ENCODE measurements around the gene RAI1.
A peak's percentile ranks its signal among the peaks of the same experiment; 100 is the strongest.

Gene RAI1

DNA sequence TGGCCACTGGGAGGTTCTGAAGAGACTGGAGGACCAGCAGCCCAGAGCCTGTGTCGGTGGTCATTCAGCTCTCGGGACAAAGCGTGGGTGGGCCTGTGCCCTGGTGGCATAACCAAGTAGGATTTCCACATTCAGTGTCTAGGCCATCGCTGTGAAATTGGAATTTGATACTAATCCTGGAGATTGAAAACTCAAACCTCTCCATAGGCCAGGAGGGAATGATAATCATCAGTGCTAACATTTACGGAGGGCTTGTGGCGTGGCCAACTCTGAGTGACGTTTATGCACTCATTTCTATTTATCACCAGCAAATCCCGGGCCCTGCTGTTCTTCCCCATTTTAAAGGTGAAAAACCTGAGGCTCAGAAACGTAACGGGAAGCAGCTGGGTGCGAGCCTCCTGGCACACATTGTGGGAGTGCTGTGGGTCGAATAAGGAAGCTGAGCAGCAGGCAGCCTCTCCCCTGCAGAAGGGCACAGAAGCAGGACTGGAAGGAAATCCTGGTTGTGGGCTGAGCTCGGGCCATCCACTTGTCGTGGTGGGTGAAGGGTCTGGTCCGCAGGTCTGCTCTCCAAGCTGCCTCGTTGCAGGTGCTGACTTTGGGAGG lies 33.1 kb downstream of the RAI1 start:
- no peaks in the 10 kb centered on the region for H3K9me3 ChIP-seq (ENCODE audit: control insufficient read depth in 5 of 5, low read length in 5 of 5)
- H3K36me3 ChIP-seq (ENCODE audit: control insufficient read depth in 5 of 5, insufficient read depth in 5 of 5, low read length in 5 of 5): peaks cover 0 to 3% (median 0%) of the 10 kb centered on the region in 5 donors
- no peak overlapping the region for H3K9ac ChIP-seq (ENCODE audit: low read length in 5 of 5)
- H3K27me3 ChIP-seq (ENCODE audit: control insufficient read depth in 5 of 5, insufficient read depth in 4 of 5, low read length in 5 of 5): no peaks in the 10 kb centered on the region
- no peak overlapping the region for H3K4me3 ChIP-seq (ENCODE audit: low read depth in 1 of 5, low read length in 5 of 5)
- H3K4me1 ChIP-seq (ENCODE audit: control insufficient read depth in 5 of 5, insufficient read depth in 5 of 5, low read length in 5 of 5): peaks cover 2 to 27% (median 16%) of the 10 kb centered on the region in 5 donors
- H3K27ac ChIP-seq (ENCODE audit: low read depth, low read length): peak overlapping the region; percentile 23

DNA sequence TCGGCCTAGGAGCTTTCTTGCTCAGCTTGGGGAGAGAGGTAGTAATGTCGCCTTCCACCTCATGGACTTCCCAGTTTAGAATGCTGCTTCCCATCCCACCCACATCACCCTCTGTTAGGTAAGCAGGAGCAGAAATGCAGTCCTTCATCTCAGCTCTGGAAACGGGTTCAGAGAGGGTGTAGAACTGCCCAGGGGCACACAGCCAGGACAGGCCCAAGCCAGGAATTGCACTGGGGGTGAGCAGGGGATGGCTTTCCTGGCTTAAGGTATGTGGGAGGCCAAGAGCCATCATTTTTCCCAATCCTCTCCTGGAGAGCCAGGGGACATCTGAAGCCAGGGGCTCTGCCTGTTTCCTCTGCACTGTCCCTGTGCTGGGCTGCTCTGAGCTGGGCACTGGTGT lies 33.6 kb downstream of the RAI1 start:
- peak overlapping the region; percentile 23 for H3K27ac ChIP-seq (ENCODE audit: low read depth, low read length)
- no peak overlapping the region for H3K4me3 ChIP-seq (ENCODE audit: low read depth in 1 of 5, low read length in 5 of 5)
- H3K36me3 ChIP-seq (ENCODE audit: control insufficient read depth in 5 of 5, insufficient read depth in 5 of 5, low read length in 5 of 5): peaks cover 0 to 3% (median 0%) of the 10 kb centered on the region in 5 donors
- no peaks in the 10 kb centered on the region for H3K27me3 ChIP-seq (ENCODE audit: control insufficient read depth in 5 of 5, insufficient read depth in 4 of 5, low read length in 5 of 5)
- H3K9me3 ChIP-seq (ENCODE audit: control insufficient read depth in 5 of 5, low read length in 5 of 5): no peaks in the 10 kb centered on the region
- H3K4me1 ChIP-seq (ENCODE audit: control insufficient read depth in 5 of 5, insufficient read depth in 5 of 5, low read length in 5 of 5): peaks cover 2 to 25% (median 16%) of the 10 kb centered on the region in 5 donors
- H3K9ac ChIP-seq (ENCODE audit: low read length in 5 of 5): peak overlapping the region in 1 of 5 donors; percentile 28

DNA sequence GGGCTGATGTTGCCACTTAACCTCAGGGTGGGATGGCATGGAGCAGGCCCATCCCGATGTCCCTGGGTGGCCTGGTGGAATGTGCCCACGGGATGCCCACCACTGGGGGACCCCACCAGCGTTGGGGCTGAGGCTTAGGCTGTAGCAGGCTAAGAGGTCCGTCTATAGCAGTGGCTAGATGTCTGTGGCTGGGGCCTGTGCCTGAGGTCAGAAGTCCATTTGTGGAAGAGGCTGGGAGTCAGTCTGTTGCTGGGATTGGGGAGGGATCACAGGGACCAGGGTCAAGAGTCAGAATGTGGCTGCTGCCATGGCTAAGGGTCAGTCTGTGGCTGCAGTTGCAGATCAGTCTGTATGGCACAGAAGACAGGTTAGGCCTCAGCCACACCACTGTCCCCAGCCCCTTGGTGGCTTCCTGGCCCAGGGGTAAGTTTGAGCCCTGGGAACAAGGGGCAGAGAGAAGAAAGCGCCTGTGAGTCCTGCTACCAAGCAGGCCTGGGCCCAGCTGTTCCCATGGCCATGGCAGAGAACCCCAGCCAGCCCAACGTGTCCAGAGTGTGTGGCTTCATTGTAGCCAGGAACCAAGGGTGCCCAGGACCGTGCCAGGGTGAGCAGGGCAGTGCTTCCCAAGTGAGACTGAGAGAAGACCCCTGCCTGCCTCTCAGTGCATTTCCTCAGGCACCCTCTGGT lies 35.7 kb downstream of the RAI1 start:
- Histone ChIP-seq H3K27ac (ENCODE audit: low read depth, low read length) (no peak overlapping the region), H3K4me1 (ENCODE audit: control insufficient read depth in 5 of 5, insufficient read depth in 5 of 5, low read length in 5 of 5) (peaks cover 2 to 27% (median 18%) of the 10 kb centered on the region in 5 donors), H3K9me3 (ENCODE audit: control insufficient read depth in 5 of 5, low read length in 5 of 5) (no peaks in the 10 kb centered on the region), H3K4me3 (ENCODE audit: low read depth in 1 of 5, low read length in 5 of 5) (no peak overlapping the region), H3K27me3 (ENCODE audit: control insufficient read depth in 5 of 5, insufficient read depth in 4 of 5, low read length in 5 of 5) (peaks cover 1 to 7% (median 3%) of the 10 kb centered on the region in 5 donors), H3K36me3 (ENCODE audit: control insufficient read depth in 5 of 5, insufficient read depth in 5 of 5, low read length in 5 of 5) (peaks cover 0 to 3% (median 0%) of the 10 kb centered on the region in 5 donors), H3K9ac (ENCODE audit: low read length in 5 of 5) (no peak overlapping the region)

DNA sequence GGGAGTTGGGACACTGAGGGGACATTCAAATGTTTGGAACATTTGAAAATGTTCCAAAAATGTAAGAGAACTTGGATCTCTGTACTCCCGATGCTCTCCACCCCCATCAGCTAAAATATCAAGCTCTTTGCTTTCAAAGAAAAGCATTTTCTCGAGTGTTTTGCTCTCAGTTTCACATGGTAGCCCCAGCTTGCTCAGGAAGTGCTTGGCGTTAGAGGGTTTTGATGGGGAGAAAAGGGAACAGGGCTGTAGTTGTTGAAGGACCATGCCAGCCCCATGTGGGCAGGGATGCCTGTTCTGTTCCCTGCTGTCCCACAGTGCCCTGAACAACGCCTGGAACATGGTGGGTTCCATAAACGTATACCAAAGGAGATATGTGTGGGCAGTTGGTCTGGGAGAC lies 37.0 kb downstream of the RAI1 start:
- peaks cover 2 to 40% (median 29%) of the 10 kb centered on the region in 5 donors for H3K4me1 ChIP-seq (ENCODE audit: control insufficient read depth in 5 of 5, insufficient read depth in 5 of 5, low read length in 5 of 5)
- H3K9me3 ChIP-seq (ENCODE audit: control insufficient read depth in 5 of 5, low read length in 5 of 5): no peaks in the 10 kb centered on the region
- no peak overlapping the region for H3K9ac ChIP-seq (ENCODE audit: low read length in 5 of 5)
- no peak overlapping the region for H3K4me3 ChIP-seq (ENCODE audit: low read depth in 1 of 5, low read length in 5 of 5)
- H3K36me3 ChIP-seq (ENCODE audit: control insufficient read depth in 5 of 5, insufficient read depth in 5 of 5, low read length in 5 of 5): peaks cover 0 to 3% (median 0%) of the 10 kb centered on the region in 5 donors
- H3K27me3 ChIP-seq (ENCODE audit: control insufficient read depth in 5 of 5, insufficient read depth in 4 of 5, low read length in 5 of 5): peaks cover 5 to 16% (median 7%) of the 10 kb centered on the region in 5 donors
- no peak overlapping the region for H3K27ac ChIP-seq (ENCODE audit: low read depth, low read length)

DNA sequence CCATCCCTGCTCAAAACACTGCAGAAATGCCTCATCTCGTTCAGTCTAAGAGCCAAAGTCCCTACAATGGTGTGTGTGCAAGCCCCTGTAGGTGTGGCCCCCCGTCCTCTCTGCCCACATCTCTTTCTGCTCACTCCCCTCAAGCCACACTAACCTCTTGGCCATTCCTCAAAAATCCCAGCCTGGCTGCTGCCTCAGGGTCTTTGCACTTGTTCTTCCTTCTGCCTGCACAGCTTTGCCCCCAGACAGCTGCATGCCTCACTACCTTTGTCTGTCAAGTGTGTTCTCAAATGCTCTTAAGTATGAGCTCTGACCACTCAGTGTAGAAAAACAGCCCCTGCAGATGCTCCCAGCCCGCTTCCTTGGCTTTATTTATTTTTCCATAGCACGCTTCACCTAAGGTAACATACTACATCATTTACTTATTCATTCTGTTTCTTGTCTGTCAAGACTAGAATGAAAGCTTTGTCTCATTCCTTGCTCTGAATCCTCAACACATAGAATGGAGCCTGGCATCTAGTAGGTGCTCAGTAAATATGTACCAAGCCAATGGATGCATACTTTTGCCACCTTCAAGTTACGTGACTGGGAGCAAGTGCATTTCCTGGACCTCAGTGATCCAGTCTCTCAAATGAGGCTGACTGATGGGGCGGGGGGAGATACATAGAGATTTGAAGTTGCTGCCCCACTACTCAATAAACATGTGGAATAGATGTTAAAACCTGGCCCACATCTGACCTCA lies 38.1 kb downstream of the RAI1 start:
- Histone ChIP-seq H3K9me3 (ENCODE audit: control insufficient read depth in 5 of 5, low read length in 5 of 5) (no peaks in the 10 kb centered on the region), H3K9ac (ENCODE audit: low read length in 5 of 5) (no peak overlapping the region), H3K27ac (ENCODE audit: low read depth, low read length) (no peak overlapping the region), H3K4me3 (ENCODE audit: low read depth in 1 of 5, low read length in 5 of 5) (no peak overlapping the region), H3K4me1 (ENCODE audit: control insufficient read depth in 5 of 5, insufficient read depth in 5 of 5, low read length in 5 of 5) (peaks cover 2 to 41% (median 31%) of the 10 kb centered on the region in 5 donors), H3K27me3 (ENCODE audit: control insufficient read depth in 5 of 5, insufficient read depth in 4 of 5, low read length in 5 of 5) (peaks cover 5 to 16% (median 7%) of the 10 kb centered on the region in 5 donors), H3K36me3 (ENCODE audit: control insufficient read depth in 5 of 5, insufficient read depth in 5 of 5, low read length in 5 of 5) (peaks cover 0 to 3% (median 0%) of the 10 kb centered on the region in 5 donors)

DNA sequence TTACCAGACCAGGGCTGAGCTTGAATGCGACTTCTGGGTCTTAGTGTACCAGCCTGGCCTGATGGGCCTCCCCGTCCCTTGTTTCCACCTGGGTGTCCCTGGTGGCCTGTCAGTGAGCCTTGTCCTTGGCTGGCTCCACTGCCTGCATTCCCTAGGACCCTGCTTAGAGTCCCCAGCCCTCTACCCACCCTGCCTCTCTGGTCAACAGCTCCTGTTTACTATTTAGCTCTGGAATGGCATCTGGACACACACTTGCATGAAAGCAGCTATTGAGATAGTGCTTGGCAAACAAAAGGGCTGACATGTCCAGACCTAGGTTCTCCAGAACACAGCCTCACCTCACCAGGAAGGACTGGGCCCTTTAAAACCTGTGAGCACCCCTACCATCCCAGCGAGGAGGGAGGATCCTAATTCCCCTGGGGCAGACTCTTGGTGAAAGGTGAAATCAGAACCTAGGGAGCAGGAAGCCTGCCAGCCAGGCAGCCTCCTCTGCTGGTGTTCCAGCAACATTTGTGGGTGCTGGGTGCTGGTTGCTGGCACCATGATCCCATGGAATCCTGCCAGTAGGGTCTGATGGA lies 38.8 kb downstream of the RAI1 start:
- Histone ChIP-seq H3K36me3 (ENCODE audit: control insufficient read depth in 5 of 5, insufficient read depth in 5 of 5, low read length in 5 of 5) (peaks cover 0 to 3% (median 0%) of the 10 kb centered on the region in 5 donors), H3K9me3 (ENCODE audit: control insufficient read depth in 5 of 5, low read length in 5 of 5) (no peaks in the 10 kb centered on the region), H3K4me3 (ENCODE audit: low read depth in 1 of 5, low read length in 5 of 5) (no peak overlapping the region), H3K27me3 (ENCODE audit: control insufficient read depth in 5 of 5, insufficient read depth in 4 of 5, low read length in 5 of 5) (peaks cover 5 to 16% (median 7%) of the 10 kb centered on the region in 5 donors), H3K4me1 (ENCODE audit: control insufficient read depth in 5 of 5, insufficient read depth in 5 of 5, low read length in 5 of 5) (peaks cover 0 to 40% (median 28%) of the 10 kb centered on the region in 5 donors), H3K27ac (ENCODE audit: low read depth, low read length) (no peak overlapping the region), H3K9ac (ENCODE audit: low read length in 5 of 5) (no peak overlapping the region)

DNA sequence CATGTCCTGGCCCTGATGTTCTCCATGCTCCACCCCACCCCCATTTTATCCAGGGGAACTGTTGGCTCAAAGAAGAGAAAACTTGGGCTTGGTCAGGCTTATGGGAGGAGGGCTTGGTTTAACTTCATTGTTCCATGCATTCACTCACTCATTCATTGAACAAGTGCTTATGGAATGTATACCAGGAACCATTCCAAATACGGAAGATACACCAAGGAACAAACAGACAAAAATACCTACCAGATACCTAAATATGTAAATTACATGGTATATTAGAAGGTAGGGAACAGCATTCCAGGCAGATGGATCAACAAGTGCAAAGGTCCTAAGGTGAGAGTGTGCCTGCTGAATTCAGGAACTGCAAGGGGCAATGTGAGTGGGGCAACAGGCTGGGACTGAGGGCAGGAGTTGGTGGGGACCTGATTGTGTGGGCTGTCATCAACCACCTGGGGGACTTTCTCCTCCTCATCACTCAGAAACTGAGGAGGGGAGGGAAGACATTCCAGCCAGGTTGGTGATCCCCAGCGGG lies 39.9 kb downstream of the RAI1 start:
- Histone ChIP-seq H3K4me1 (ENCODE audit: control insufficient read depth in 5 of 5, insufficient read depth in 5 of 5, low read length in 5 of 5) (peaks cover 0 to 51% (median 35%) of the 10 kb centered on the region in 5 donors), H3K4me3 (ENCODE audit: low read depth in 1 of 5, low read length in 5 of 5) (no peak overlapping the region)

DNA sequence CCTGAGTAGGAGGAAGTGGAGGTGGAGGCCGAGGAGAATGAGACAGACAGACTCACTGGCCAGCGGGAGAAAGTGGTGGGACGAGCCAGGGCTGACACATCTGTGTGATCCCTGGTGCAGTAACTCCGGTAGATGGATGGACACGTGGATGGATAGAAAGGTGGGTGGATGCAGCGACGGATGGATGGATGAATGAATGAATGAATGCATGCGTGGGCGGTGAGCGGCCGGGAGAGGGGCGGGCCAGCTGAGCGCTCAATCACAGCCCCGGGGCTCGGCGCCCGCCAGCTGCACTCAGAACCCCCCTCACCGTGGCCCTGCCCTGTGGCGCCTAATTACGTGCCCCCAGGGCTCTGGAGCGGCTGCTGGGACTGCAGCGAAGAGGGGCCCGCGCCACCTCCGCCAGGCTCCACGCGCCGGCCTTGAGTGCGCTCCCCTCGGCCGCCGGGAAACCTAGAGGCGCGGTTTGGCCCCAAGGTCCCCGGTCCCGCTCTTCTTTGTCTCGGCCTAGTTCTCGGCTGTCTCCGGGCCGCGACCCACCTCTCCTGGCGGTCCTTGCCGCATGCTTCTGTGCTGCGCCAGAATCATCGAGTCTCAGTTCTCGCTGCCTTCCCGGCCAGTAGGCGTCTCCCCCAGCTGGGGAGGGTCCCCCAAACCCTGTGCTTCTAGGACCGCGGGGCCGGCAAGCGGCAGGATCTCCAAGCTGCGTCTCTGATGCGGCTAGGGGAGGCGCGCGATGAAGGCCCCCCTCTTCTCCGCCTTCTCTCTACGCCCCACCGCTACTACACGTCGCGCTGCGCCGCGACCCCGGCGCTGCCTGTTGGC lies 41.0 kb downstream of the RAI1 start:
- Histone ChIP-seq H3K27me3 (ENCODE audit: control insufficient read depth in 5 of 5, insufficient read depth in 4 of 5, low read length in 5 of 5) (peaks cover 5 to 16% (median 7%) of the 10 kb centered on the region in 5 donors), H3K4me1 (ENCODE audit: control insufficient read depth in 5 of 5, insufficient read depth in 5 of 5, low read length in 5 of 5) (peaks cover 0 to 53% (median 44%) of the 10 kb centered on the region in 5 donors), H3K4me3 (ENCODE audit: low read depth in 1 of 5, low read length in 5 of 5) (peak overlapping the region in 2 of 5 donors; percentile 29 to 67), H3K36me3 (ENCODE audit: control insufficient read depth in 5 of 5, insufficient read depth in 5 of 5, low read length in 5 of 5) (peaks cover 0 to 3% (median 0%) of the 10 kb centered on the region in 5 donors), H3K9me3 (ENCODE audit: control insufficient read depth in 5 of 5, low read length in 5 of 5) (no peaks in the 10 kb centered on the region), H3K9ac (ENCODE audit: low read length in 5 of 5) (no peak overlapping the region), H3K27ac (ENCODE audit: low read depth, low read length) (no peak overlapping the region)

More for the DNA sequence above, 39.9 kb downstream of the RAI1 start:
- H3K27me3 ChIP-seq (ENCODE audit: control insufficient read depth in 5 of 5, insufficient read depth in 4 of 5, low read length in 5 of 5): peaks cover 5 to 16% (median 7%) of the 10 kb centered on the region in 5 donors
- H3K27ac ChIP-seq (ENCODE audit: low read depth, low read length): no peak overlapping the region
- H3K36me3 ChIP-seq (ENCODE audit: control insufficient read depth in 5 of 5, insufficient read depth in 5 of 5, low read length in 5 of 5): peaks cover 0 to 3% (median 0%) of the 10 kb centered on the region in 5 donors
- H3K9me3 ChIP-seq (ENCODE audit: control insufficient read depth in 5 of 5, low read length in 5 of 5): no peaks in the 10 kb centered on the region
- no peak overlapping the region for H3K9ac ChIP-seq (ENCODE audit: low read length in 5 of 5)

DNA sequence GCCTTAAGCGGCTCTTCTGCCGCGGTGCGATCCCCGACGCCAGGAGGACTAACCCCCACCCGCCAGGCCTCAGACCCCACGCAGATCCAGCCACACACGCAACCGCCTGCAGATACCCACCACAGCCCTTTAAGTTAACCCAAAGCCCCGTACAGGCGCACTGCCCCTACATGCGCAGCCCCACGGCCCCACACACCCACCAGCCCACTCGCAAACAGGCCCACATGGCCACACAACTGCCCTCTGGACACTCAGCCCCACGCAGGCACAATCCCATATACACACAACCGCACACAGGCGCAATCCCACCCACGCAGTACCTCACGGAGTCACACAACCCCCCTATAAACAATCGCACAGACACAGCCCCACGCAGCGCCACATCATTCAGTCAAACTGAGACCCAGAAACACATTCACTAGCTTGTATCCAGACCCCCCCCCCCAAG lies 41.7 kb downstream of the RAI1 start:
- no peak overlapping the region for H3K9ac ChIP-seq (ENCODE audit: low read length in 5 of 5)
- peaks cover 0 to 53% (median 44%) of the 10 kb centered on the region in 5 donors for H3K4me1 ChIP-seq (ENCODE audit: control insufficient read depth in 5 of 5, insufficient read depth in 5 of 5, low read length in 5 of 5)

More for the DNA sequence above, 41.7 kb downstream of the RAI1 start:
- peaks cover 5 to 16% (median 7%) of the 10 kb centered on the region in 5 donors for H3K27me3 ChIP-seq (ENCODE audit: control insufficient read depth in 5 of 5, insufficient read depth in 4 of 5, low read length in 5 of 5)
- no peaks in the 10 kb centered on the region for H3K9me3 ChIP-seq (ENCODE audit: control insufficient read depth in 5 of 5, low read length in 5 of 5)
- peaks cover 0 to 2% (median 0%) of the 10 kb centered on the region in 5 donors for H3K36me3 ChIP-seq (ENCODE audit: control insufficient read depth in 5 of 5, insufficient read depth in 5 of 5, low read length in 5 of 5)
- H3K4me3 ChIP-seq (ENCODE audit: low read depth in 1 of 5, low read length in 5 of 5): peak overlapping the region; percentile 17 to 67 (median 40)
- H3K27ac ChIP-seq (ENCODE audit: low read depth, low read length): no peak overlapping the region

All from subcutaneous abdominal adipose tissue (tissue), 5 donors.